Hepatocyte (in vitro differentiated cells): ENCODE results near the gene ZMYND10.

ENCODE experiments used
- CTCF ChIP-seq: fragments of 200-600 bp; sonication (generic); IDR thresholded peaks from 2 replicates; pipeline ENCODE4 v1.5.1; 2016; ENCODE audit warnings: antibody characterized with exemption, mild to moderate bottlenecking; ENCODE audit not compliant: poor library complexity
- EZH2 ChIP-seq: fragments of 200-600 bp; sonication (generic); IDR thresholded peaks from 2 replicates; pipeline ENCODE4 v1.6.1; 2016; ENCODE audit warnings: antibody characterized with exemption, mild to moderate bottlenecking, borderline replicate concordance

- TF ChIP-seq EZH2 (no peak), CTCF (no peak)
Observed at GRCh38 chr3:50374363-50375257, 29.1 kb upstream of the ZMYND10 start.
